Left lobe of liver (tissue), 2 donors: ENCODE results near the gene FASTKD1. TPM values are rescaled to one million over a fixed set of nuclear protein-coding genes. Genes with fewer than 3 reads are reported as not detected.
"Not testable (repeated sequence)": the region's sequence is repeated elsewhere in the genome, so short reads cannot be mapped to it uniquely, and the experiment has no call there.

Experiments
- ATAC-seq: fragments of 200-7000 bp; cut with Tn5 transposase; one replicate; pipeline ENCODE4 v1.9.1; 2020; ENCODE audit warnings: mild to moderate bottlenecking, moderate library complexity
- DNase-seq: peaks from one replicate; pipeline ENCODE4 v3.0.0-alpha.2; 2020; ENCODE audit warnings: low spot score
- total RNA-seq: library from RNA; stranded (reverse); gene quantifications from one replicate; pipeline ENCODE4 v1.2.1, GENCODE V29; 2021
- donor health status: DM: no; HTN: no; CAD: no; lungs with moderate emphysema.
- donor health status: DM: no; HTN: yes; CAD: no.

The FASTKD1 gene
- 10.6 TPM for total RNA-seq

- ATAC-seq (peak; percentile 99), DNase-seq (peak; percentile 97)
Observed at GRCh38 chr2:169573160-169573973, at the start of gene FASTKD1. TSS of gene FASTKD1 (minus strand) at chr2:169573865. CDS start at chr2:169572029, 1,836 bp downstream.

- ATAC-seq (no peak), DNase-seq (no peak)
Observed at GRCh38 chr2:169623235-169623634, 49.6 kb upstream of the FASTKD1 start.

- DNase-seq (no peak), ATAC-seq (no peak)
Observed at GRCh38 chr2:169620509-169620908, 46.8 kb upstream of the FASTKD1 start.

GRCh38 chr2:169619946-169620345 is 46.3 kb upstream of the FASTKD1 start:
- no peak for ATAC-seq
- no peak for DNase-seq

GRCh38 chr2:169615982-169616381 is 42.3 kb upstream of the FASTKD1 start:
- DNase-seq, ATAC-seq: not testable (repeated sequence)

GRCh38 chr2:169613876-169614275 is 40.2 kb upstream of the FASTKD1 start:
- no peak for ATAC-seq
- DNase-seq: no peak

GRCh38 chr2:169609264-169609663 is 35.6 kb upstream of the FASTKD1 start:
- DNase-seq (no peak), ATAC-seq (peak; percentile 20)

- ATAC-seq: peak; percentile 72
Observed at GRCh38 chr2:169599568-169599967, 25.9 kb upstream of the FASTKD1 start.

GRCh38 chr2:169598982-169599381 is 25.3 kb upstream of the FASTKD1 start:
- ATAC-seq (no peak), DNase-seq (no peak)

More at GRCh38 chr2:169599568-169599967, 25.9 kb upstream of the FASTKD1 start:
- DNase-seq: no peak

- ATAC-seq, DNase-seq: not testable (repeated sequence)
Observed at GRCh38 chr2:169596546-169596945, 22.9 kb upstream of the FASTKD1 start.

GRCh38 chr2:169590804-169591203 is 17.1 kb upstream of the FASTKD1 start:
- no peak for DNase-seq
- ATAC-seq: no peak

GRCh38 chr2:169585673-169586072 is 12.0 kb upstream of the FASTKD1 start:
- ATAC-seq: no peak
- no peak for DNase-seq

GRCh38 chr2:169584005-169584877 is 10.6 kb upstream of the FASTKD1 start, which contains the start of gene PPIG:
TSS of gene PPIG (plus strand) at chr2:169584351. CDS start at chr2:169604042, 19,691 bp downstream.
- ATAC-seq (peak; percentile 95), DNase-seq (peak; percentile 92)

GRCh38 chr2:169583518-169583917 is 9.9 kb upstream of the FASTKD1 start:
- DNase-seq (no peak), ATAC-seq (no peak)

- ATAC-seq, DNase-seq: not testable (repeated sequence)
Observed at GRCh38 chr2:169582552-169583266, 9.0 kb upstream of the FASTKD1 start.

GRCh38 chr2:169579044-169579443 is 5.4 kb upstream of the FASTKD1 start:
- DNase-seq (no peak), ATAC-seq (no peak)

GRCh38 chr2:169575264-169575663 is 1.6 kb upstream of the FASTKD1 start:
- not testable (repeated sequence) for DNase-seq, ATAC-seq

GRCh38 chr2:169574539-169574938 is 874 bp upstream of the FASTKD1 start:
- not testable (repeated sequence) for DNase-seq, ATAC-seq

GRCh38 chr2:169573974-169574299 is 272 bp upstream of the FASTKD1 start:
- no peak for DNase-seq
- no peak for ATAC-seq

GRCh38 chr2:169572821-169573159 is 875 bp downstream of the FASTKD1 start:
- ATAC-seq: no peak
- DNase-seq: no peak

GRCh38 chr2:169572189-169572588 is 1.5 kb downstream of the FASTKD1 start:
- DNase-seq: no peak

More at GRCh38 chr2:169572189-169572588, 1.5 kb downstream of the FASTKD1 start:
- no peak for ATAC-seq
